Activated T-helper 9 cell treated with anti-CD3 and anti-CD28 coated beads, Interleukin-2, amount 50 U/mL, for 16 hours (primary cell): ENCODE measurements around the gene A2M.
"Not testable (repeated sequence)": the region's sequence is repeated elsewhere in the genome, so short reads cannot be mapped to it uniquely, and the experiment has no call there.

Source experiments
- DNase-seq: peaks from one replicate; pipeline ENCODE4 v3.0.0-alpha.2; 2020; ENCODE audit warnings: low read depth

Gene A2M

GRCh38 chr12:9115731-9116559 lies at the start of gene A2M:
TSS of gene A2M (minus strand) at chr12:9115919. CDS start at chr12:9115849, 70 bp downstream.
- DNase-seq = no peak

- no peak for DNase-seq
Observed at GRCh38 chr12:9163392-9163791, 47.7 kb upstream of the A2M start.

GRCh38 chr12:9156119-9156518 lies 40.4 kb upstream of the A2M start:
- no peak for DNase-seq

GRCh38 chr12:9149372-9149771 lies 33.7 kb upstream of the A2M start:
- DNase-seq = no peak

- no peak for DNase-seq
Observed at GRCh38 chr12:9148926-9149325, 33.2 kb upstream of the A2M start.

GRCh38 chr12:9147461-9147860 lies 31.7 kb upstream of the A2M start:
- no peak for DNase-seq

GRCh38 chr12:9144730-9145106 lies 29.0 kb upstream of the A2M start:
- DNase-seq = no peak

GRCh38 chr12:9143929-9144729 lies 28.4 kb upstream of the A2M start:
- DNase-seq = no peak

GRCh38 chr12:9143137-9143536 lies 27.4 kb upstream of the A2M start:
- no peak for DNase-seq

- DNase-seq = not testable (repeated sequence)
Observed at GRCh38 chr12:9139588-9140290, 24.0 kb upstream of the A2M start.

- DNase-seq = no peak
Observed at GRCh38 chr12:9135903-9136310, 20.2 kb upstream of the A2M start.

- no peak for DNase-seq
Observed at GRCh38 chr12:9134981-9135628, 19.4 kb upstream of the A2M start.

- no peak for DNase-seq
Observed at GRCh38 chr12:9133216-9133916, 17.6 kb upstream of the A2M start.

- DNase-seq = no peak
Observed at GRCh38 chr12:9132008-9132535, 16.4 kb upstream of the A2M start.

GRCh38 chr12:9130244-9130643 lies 14.5 kb upstream of the A2M start:
- no peak for DNase-seq

- DNase-seq = no peak
Observed at GRCh38 chr12:9127936-9128663, 12.4 kb upstream of the A2M start.

- no peak for DNase-seq
Observed at GRCh38 chr12:9127484-9127883, 11.8 kb upstream of the A2M start.

GRCh38 chr12:9124383-9125031 lies 8.8 kb upstream of the A2M start:
- no peak for DNase-seq

- DNase-seq = no peak
Observed at GRCh38 chr12:9123781-9124382, 8.2 kb upstream of the A2M start.
